Transverse colon (tissue), 4 donors: Measurements from ENCODE around the gene ATP13A4. TPM values are rescaled to one million over a fixed set of nuclear protein-coding genes. Genes with fewer than 3 reads are reported as not detected.

Source experiments
- DNase-seq: peaks from one replicate; pipeline ENCODE4 v3.0.0-alpha.2; 2019
- H3K27ac ChIP-seq, 4 donors: fragments of 200-600 bp; sonication (generic); 2 replicates each; pipeline ENCODE4 v1.5.1; 2016 to 2018; ENCODE audit warnings: inconsistent platforms in 4 of 4
- H3K27me3 ChIP-seq: fragments of 200-600 bp; sonication (generic); 2 replicates; pipeline ENCODE4 v1.5.1; 2017; ENCODE audit warnings: inconsistent platforms
- H3K36me3 ChIP-seq, 4 donors: fragments of 200-600 bp; sonication (generic); 2 replicates each; pipeline ENCODE4 v1.5.1; 2017 to 2019; ENCODE audit warnings: inconsistent platforms in 4 of 4
- H3K4me1 ChIP-seq, 4 donors: fragments of 200-600 bp; sonication (generic); 2 replicates each; pipeline ENCODE4 v1.5.1; 2017 to 2020; ENCODE audit warnings: inconsistent platforms in 4 of 4
- H3K4me3 ChIP-seq, 4 donors: fragments of 200-600 bp; sonication (generic); 1 replicate in 1 of 4; 2 replicates in 3 of 4; pipeline versions ENCODE4 v1.5.1 to v1.6.1; 2017 to 2019; ENCODE audit warnings: inconsistent platforms in 4 of 4
- H3K9me3 ChIP-seq, 2 donors: fragments of 200-600 bp; sonication (generic); 2 replicates each; pipeline ENCODE4 v1.5.1; 2017 to 2019; ENCODE audit warnings: inconsistent platforms in 2 of 2
- CTCF ChIP-seq, 5 experiments: fragments of 200-600 bp in 3 of 5; fragments of 450-650 bp in 2 of 5; sonication (generic) in 3 of 5; IDR thresholded peaks; 1 replicate in 2 of 5; 2 replicates in 3 of 5; pipeline ENCODE4 v1.5.1; 2016 to 2017; ENCODE audit warnings: antibody characterized with exemption in 5 of 5, inconsistent platforms in 3 of 5, mild to moderate bottlenecking in 2 of 5, moderate library complexity in 1 of 5
- EP300 ChIP-seq: sonication (generic); formaldehyde crosslinking; IDR thresholded peaks from one replicate; pipeline ENCODE4 v1.6.1; 2017; ENCODE audit warnings: antibody characterized with exemption, low read depth
- POLR2A ChIP-seq: fragments of 450-650 bp; IDR thresholded peaks from one replicate; pipeline ENCODE4 v1.6.1; 2016; ENCODE audit warnings: antibody characterized with exemption, mild to moderate bottlenecking, moderate library complexity
- POLR2AphosphoS5 ChIP-seq, 3 donors: sonication (generic); formaldehyde crosslinking; IDR thresholded peaks; one replicate each; pipeline ENCODE4 v1.6.1; 2016; ENCODE audit warnings: antibody characterized with exemption in 3 of 3
- WGBS, 2 donors: methylation state at CpG; one replicate each; pipeline ENCODE4 v1.1.5; 2018; ENCODE audit warnings: low coverage in 1 of 2; 5-methylcytosine and 5-hydroxymethylcytosine counted together
- in situ Hi-C, 4 donors: fragments of 200-750 bp; cut with MboI; loops; one replicate each; pipeline versions ENCODE4 v1.15.0 to v1.15.1; 2017; ENCODE audit warnings: low sequenced_read_pairs in 3 of 4, low pct_ligation_motif_present in 1 of 4, low pct_unique_long_range_greater_than_20kb in 1 of 4
- intact Hi-C: fragments of 100-400 bp; cut with DNase I; formaldehyde crosslinking; loops from one replicate; pipeline ENCODE4 v1.15.1; 2023; ENCODE audit warnings: low total_unique reads
- total RNA-seq, 4 donors: library from RNA; depleted of rRNA; stranded (reverse); fragments of >200 nt; gene quantifications; one replicate each; pipeline ENCODE4 v1.1.0, GENCODE V29; 2016

The ATP13A4 gene
- total RNA-seq, 4 donors from 2014 or later = 5.6 to 13.4 (median 6.9) TPM

DNA sequence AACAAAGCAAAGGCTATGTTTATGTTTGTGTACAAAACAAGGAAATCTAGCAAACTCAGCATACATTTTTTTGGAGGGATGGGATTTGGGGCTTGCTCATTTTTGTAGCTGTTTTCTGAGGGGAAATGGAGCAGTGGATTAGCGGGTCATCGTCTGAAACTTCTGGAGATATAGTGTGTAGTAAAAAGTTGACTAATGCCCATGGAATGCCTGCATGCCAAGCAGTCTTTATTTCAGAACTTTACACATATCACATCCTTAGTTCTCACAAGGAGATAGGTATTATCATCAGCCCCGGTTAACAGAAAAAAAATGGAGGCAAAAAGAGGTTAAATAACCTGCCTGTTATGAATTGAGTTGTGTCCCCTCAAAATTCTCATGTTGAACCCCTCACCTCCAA, 47.1 kb downstream of the ATP13A4 start:
- WGBS, 2 donors = 46 to 80% methylated on average over 3 of the region's 3 CpGs
- no peak for DNase-seq
- H3K27me3 ChIP-seq = no peaks in the 10 kb centered on the region
- H3K4me3 ChIP-seq = no peak overlapping the region
- H3K9me3 ChIP-seq = no peaks in the 10 kb centered on the region
- intact Hi-C loops (no loop called here), in situ Hi-C loops (no loop called here)
- no peaks in the 10 kb centered on the region for H3K4me1 ChIP-seq
- no peak for TF ChIP-seq EP300
- no peak for TF ChIP-seq POLR2AphosphoS5 (IDR thresholded peaks at IDR 0.05)
- TF ChIP-seq POLR2A = no peak
- TF ChIP-seq CTCF (IDR thresholded peaks at IDR 0.05) = no peak
- no peaks in the 10 kb centered on the region for H3K36me3 ChIP-seq
- H3K27ac ChIP-seq = no peak overlapping the region

GRCh38 chr3:193506921-193507320, 47.8 kb downstream of the ATP13A4 start:
- Histone ChIP-seq H3K4me3 (no peak overlapping the region), H3K9me3 (no peaks in the 10 kb centered on the region), H3K27ac (no peak overlapping the region), H3K36me3 (no peaks in the 10 kb centered on the region), H3K4me1 (no peaks in the 10 kb centered on the region), H3K27me3 (no peaks in the 10 kb centered on the region)
- no peak for TF ChIP-seq POLR2AphosphoS5 (IDR thresholded peaks at IDR 0.05)
- no peak for TF ChIP-seq CTCF (IDR thresholded peaks at IDR 0.05)
- in situ Hi-C loops = no loop called here
- 83 to 88% methylated on average over 1 of the region's 1 CpG for WGBS, 2 donors
- no peak for DNase-seq
- intact Hi-C loops = no loop called here

- H3K4me3 ChIP-seq = no peak overlapping the region
- TF ChIP-seq POLR2AphosphoS5 (IDR thresholded peaks at IDR 0.05) (no peak), CTCF (IDR thresholded peaks at IDR 0.05) (no peak), POLR2A (no peak), EP300 (no peak)
- H3K9me3 ChIP-seq = no peaks in the 10 kb centered on the region
- WGBS, 2 donors = 53 to 84% methylated on average over 2 to 4 of the region's 4 CpGs
- in situ Hi-C loops (no loop called here), intact Hi-C loops (no loop called here)
- DNase-seq = no peak
- no peaks in the 10 kb centered on the region for H3K27me3 ChIP-seq
- H3K27ac ChIP-seq = no peak overlapping the region
- no peaks in the 10 kb centered on the region for H3K4me1 ChIP-seq
- H3K36me3 ChIP-seq = no peaks in the 10 kb centered on the region
Measured at GRCh38 chr3:193502871-193503270, 51.8 kb downstream of the ATP13A4 start.

GRCh38 chr3:193499801-193500485, 54.8 kb downstream of the ATP13A4 start:
- Histone ChIP-seq H3K27ac (no peak overlapping the region), H3K4me3 (no peak overlapping the region), H3K36me3 (no peaks in the 10 kb centered on the region), H3K4me1 (no peaks in the 10 kb centered on the region), H3K27me3 (no peaks in the 10 kb centered on the region), H3K9me3 (no peaks in the 10 kb centered on the region)
- intact Hi-C loops (no loop called here), in situ Hi-C loops (no loop called here)
- TF ChIP-seq POLR2A (no peak), POLR2AphosphoS5 (IDR thresholded peaks at IDR 0.05) (no peak)
- 68 to 84% methylated on average over 6 to 7 of the region's 7 CpGs for WGBS, 2 donors
- DNase-seq = no peak
